ENCODE data around the gene ZYG11B.
"Not testable (repeated sequence)": the region's sequence is repeated elsewhere in the genome, so short reads cannot be mapped to it uniquely, and the experiment has no call there.

The ZYG11B gene

DNA sequence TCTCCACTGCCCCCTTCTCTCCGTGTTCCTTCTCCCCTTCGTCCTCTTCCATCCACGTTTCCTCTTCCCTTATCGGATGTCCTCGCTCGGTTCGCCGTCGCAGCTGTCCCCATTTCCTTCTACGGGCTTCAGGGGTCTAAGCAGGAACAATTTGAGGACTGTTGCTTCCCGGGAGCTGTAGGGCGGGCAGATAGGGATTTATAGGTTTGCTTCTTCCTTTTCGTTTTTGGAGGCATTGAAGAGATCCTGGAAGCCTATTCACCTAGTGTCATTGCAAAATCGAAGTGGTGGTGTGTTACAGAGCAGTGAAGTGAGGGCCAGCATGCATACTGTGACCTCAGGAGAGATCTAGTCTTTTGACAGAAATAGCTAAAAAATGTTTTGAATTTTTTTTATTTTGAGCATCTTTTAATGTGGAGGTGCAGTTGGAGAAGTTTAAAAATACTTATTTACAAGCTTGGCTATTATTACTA is 897 bp downstream of the ZYG11B start:
- no peaks in the 10 kb centered on the region for H3K36me3 ChIP-seq (replicated peaks)
- in situ Hi-C loops (cut with MboI; ENCODE audit: low sequenced_read_pairs) = no loop called here
- H3K27me3 ChIP-seq (ENCODE audit: low read depth) = no peaks in the 10 kb centered on the region
- peak; percentile 30 to 40 for DNase-seq (ENCODE audit: low spot score in 2 of 2)
- peak overlapping the region; percentile 56 for H3K4me3 ChIP-seq
- no peaks in the 10 kb centered on the region for H3K9me3 ChIP-seq
- H3K4me1 ChIP-seq = peaks cover 22% of the 10 kb centered on the region

DNA sequence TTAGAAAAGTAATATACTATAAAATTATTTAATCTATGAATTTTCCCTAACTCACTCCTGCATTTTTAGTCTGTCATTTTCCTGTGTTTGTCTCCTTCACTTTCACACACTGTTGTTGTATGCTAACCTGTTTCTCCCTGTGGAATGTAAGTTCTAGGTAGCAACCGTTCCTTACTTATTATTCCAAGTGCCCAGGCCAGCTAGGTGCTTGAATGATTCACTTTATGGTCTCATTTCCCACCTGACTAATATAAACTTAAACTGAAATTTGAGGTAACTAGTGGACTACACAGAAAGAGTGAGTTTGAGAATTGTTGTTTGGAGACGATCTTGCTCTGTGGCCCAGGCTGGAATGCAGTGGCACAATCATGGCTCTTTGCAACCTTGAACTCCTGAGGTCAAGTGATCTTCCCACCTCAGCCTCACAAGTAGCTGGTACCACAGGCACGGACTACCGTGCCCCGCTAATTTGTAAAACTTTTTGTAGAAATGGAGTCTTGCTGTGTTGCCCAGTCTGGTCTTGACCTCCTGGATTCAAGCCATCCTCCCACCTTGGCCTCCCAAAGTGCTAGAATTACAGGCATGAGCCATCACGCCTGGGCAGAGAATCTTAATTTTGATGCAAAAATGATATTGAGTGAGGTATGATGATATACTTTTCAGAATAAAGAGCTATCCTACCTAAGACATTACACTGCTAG is 1.9 kb downstream of the ZYG11B start:
- no peak overlapping the region for H3K4me3 ChIP-seq
- H3K9me3 ChIP-seq = no peaks in the 10 kb centered on the region
- in situ Hi-C loops (cut with MboI; ENCODE audit: low sequenced_read_pairs) = no loop called here
- no peaks in the 10 kb centered on the region for H3K27me3 ChIP-seq (ENCODE audit: low read depth)
- no peak for DNase-seq (ENCODE audit: low spot score in 2 of 2)
- no peaks in the 10 kb centered on the region for H3K36me3 ChIP-seq (replicated peaks)
- peaks cover 22% of the 10 kb centered on the region for H3K4me1 ChIP-seq

DNA sequence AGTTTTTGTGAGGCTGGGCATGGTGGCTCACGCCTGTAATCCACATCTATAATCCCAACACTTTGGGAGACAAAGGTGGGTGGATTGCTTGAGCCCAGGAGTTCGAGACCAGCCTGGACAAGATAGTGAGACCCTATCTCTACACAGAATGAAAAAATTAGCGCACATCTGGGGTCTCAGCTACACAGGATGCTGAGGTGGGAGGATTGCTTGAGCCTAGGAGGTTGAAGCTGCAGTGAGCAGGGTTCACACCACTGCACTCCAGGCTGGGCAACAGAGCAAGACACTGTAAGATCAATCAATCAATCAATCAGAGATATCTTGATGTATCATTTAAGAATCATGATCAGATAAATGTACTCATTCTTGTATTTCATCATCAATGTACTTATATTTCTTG is 7.1 kb downstream of the ZYG11B start:
- no peak overlapping the region for H3K4me3 ChIP-seq
- no peak for DNase-seq (ENCODE audit: low spot score in 2 of 2)
- in situ Hi-C loops (cut with MboI; ENCODE audit: low sequenced_read_pairs) = no loop called here
- no peaks in the 10 kb centered on the region for H3K36me3 ChIP-seq (replicated peaks)
- no peaks in the 10 kb centered on the region for H3K27me3 ChIP-seq (ENCODE audit: low read depth)
- H3K4me1 ChIP-seq = peaks cover 20% of the 10 kb centered on the region
- no peaks in the 10 kb centered on the region for H3K9me3 ChIP-seq

DNA sequence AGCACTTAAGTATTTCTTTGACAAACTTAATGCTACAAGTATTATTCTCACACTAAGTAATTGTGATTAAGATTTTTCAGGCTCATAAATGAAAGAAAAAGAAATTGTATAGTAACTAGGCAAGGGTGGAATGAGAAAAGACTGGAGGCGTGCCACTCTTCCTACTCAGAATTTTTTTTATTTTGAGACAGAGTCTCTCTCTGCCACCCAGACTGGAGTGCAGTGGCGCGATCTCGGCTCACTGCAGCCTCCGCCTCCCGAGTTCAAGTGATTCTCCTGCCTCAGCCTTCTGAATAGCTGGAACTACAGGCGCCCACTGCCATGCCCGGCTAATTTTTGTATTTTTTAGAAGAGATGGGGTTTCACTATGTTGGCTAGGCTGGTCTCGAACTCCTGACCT is 9.1 kb downstream of the ZYG11B start:
- H3K9me3 ChIP-seq; H3K27me3 ChIP-seq (ENCODE audit: low read depth); in situ Hi-C loops (cut with MboI; ENCODE audit: low sequenced_read_pairs); H3K36me3 ChIP-seq (replicated peaks); H3K4me3 ChIP-seq: not testable (repeated sequence)
- H3K4me1 ChIP-seq = peaks cover 11% of the 10 kb centered on the region
- peak; percentile 56 to 83 for DNase-seq (ENCODE audit: low spot score in 2 of 2)

DNA sequence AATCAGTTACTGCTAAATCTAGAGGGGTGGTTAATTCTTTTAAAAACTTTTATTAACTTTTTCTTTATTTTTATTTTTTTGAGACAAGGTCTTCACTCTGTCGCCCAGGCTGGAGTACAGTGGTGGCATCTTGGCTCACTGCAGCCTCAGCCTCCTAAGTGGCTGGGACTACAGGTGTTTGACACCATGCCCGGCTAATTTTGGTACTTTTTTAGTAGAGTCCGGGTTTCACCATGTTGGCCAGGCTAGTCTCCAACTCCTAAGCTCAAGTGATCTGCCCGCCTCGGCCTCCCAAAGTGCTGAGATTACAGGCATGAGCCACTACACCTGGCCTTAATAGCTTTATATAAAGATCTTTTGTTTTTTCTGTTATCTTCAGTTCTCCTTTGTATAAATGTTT is 11.9 kb downstream of the ZYG11B start:
- in situ Hi-C loops (cut with MboI; ENCODE audit: low sequenced_read_pairs) = no loop called here
- no peak for DNase-seq (ENCODE audit: low spot score in 2 of 2)
- Histone ChIP-seq H3K27me3 (ENCODE audit: low read depth) (no peaks in the 10 kb centered on the region), H3K36me3 (replicated peaks) (no peaks in the 10 kb centered on the region), H3K9me3 (0 out of 2 replicates have a peak, but pooled peaks cover 6% of the 10 kb centered on the region), H3K4me3 (no peak overlapping the region), H3K4me1 (peaks cover 11% of the 10 kb centered on the region)

DNA sequence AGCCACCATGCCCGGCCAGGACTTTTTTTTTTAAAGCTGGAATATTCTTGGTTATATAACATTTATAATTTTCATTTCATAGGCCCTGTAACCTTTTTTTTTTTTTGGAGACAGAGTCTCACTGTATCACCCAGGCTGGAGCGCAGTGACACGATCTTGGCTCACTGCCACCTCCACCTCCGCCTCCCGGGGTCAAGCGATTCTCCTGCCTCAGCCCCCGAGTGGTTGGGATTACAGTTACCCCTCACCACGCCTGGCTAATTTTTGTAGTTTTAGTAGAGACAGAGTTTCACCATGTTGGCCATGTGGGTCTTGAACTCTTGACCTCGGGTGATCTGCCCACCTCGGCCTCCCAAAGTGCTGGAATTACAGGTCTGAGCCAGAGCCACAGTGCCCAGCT is 12.6 kb downstream of the ZYG11B start:
- in situ Hi-C loops (cut with MboI; ENCODE audit: low sequenced_read_pairs) = no loop called here
- Histone ChIP-seq H3K27me3 (ENCODE audit: low read depth) (no peaks in the 10 kb centered on the region), H3K9me3 (0 out of 2 replicates have a peak, but pooled peaks cover 6% of the 10 kb centered on the region), H3K4me1 (peaks cover 11% of the 10 kb centered on the region), H3K4me3 (no peak overlapping the region), H3K36me3 (replicated peaks) (no peaks in the 10 kb centered on the region)
- DNase-seq (ENCODE audit: low spot score in 2 of 2) = no peak

DNA sequence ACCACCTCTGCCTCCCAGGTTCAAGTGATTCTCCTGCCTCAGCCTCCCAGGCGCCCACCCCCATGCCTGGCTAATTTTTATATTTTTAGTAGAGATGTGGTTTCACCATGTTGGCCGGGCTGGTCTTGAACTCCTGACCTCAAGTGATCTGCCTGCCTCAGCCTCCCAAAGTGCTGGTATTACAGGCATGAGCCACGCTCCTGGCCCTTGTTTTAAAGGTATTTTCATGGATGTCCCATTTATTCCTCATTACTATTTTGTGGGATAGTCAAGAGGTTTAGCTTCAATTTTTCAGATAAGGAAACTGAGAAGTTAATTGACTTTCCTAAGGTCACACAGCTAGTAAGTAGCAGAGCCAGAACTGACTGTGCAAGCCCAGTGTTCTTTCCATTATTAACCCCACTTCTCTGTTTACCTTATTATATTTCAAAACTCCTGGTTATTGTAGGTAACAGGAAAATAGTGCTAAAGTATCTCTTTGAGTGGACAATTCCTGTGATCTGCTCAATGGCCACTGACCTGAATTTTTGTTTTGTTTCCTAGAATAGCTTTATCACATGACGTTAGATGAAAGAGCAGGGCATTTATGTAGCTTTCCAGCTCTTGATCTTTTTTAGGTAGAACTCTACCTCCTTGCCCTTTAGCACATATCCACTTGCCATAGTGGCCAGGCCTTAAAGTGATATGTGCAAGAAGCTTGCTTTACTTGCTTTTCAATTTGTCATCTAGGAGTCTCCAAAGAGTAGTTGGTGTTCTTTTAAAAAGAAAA is 13.6 kb downstream of the ZYG11B start:
- H3K9me3 ChIP-seq = 0 out of 2 replicates have a peak, but pooled peaks cover 6% of the 10 kb centered on the region
- in situ Hi-C loops (cut with MboI; ENCODE audit: low sequenced_read_pairs) = no loop called here
- peaks cover 9% of the 10 kb centered on the region for H3K4me1 ChIP-seq
- no peaks in the 10 kb centered on the region for H3K36me3 ChIP-seq (replicated peaks)
- no peaks in the 10 kb centered on the region for H3K27me3 ChIP-seq (ENCODE audit: low read depth)
- DNase-seq (ENCODE audit: low spot score in 2 of 2) = no peak
- H3K4me3 ChIP-seq = no peak overlapping the region

DNA sequence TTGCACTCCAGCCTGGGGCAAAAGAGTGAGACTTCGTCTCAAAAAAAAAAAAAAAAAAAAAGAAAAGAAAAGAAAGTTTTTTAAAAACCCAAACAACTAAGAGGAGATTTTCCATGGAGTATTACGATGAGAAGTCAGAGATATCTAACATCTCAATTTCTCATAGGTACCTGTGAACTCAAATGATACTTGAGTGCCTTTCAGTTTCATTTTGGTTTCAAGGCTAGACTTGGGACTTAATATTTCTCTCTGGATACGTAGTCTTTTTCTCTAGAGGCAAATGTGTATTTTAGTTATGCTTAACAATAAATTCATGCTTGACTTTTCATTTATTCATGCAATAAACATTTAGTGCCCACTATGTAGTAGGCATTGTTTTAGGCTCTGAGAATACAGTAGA is 15.0 kb downstream of the ZYG11B start:
- H3K4me1 ChIP-seq = no peaks in the 10 kb centered on the region; the same call in 1 of the 2 replicates
- H3K4me3 ChIP-seq = no peak overlapping the region
- no peak for DNase-seq (ENCODE audit: low spot score in 2 of 2)
- H3K27me3 ChIP-seq (ENCODE audit: low read depth) = no peaks in the 10 kb centered on the region
- no peaks in the 10 kb centered on the region for H3K36me3 ChIP-seq (replicated peaks)
- 0 out of 2 replicates have a peak, but pooled peaks cover 6% of the 10 kb centered on the region for H3K9me3 ChIP-seq
- in situ Hi-C loops (cut with MboI; ENCODE audit: low sequenced_read_pairs) = no loop called here

DNA sequence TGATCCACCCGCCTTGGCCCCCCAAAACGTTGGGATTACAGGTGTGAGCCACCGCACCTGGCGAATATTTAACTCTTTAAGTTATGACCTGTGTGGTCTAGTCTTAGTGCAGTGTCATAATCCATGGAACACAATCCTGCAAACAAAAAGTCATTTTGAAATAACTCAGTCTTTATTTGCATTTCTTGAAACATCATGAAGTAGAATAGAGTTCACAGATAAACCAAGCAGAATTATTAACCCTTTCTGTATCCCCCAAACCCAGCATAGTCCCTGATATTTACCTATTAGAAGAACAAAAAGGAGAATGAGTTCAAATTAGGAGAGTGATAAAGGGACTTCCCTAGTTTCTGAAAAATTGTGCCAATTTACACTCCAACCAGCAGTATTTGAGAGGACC is 19.9 kb downstream of the ZYG11B start:
- Histone ChIP-seq H3K4me1 (no peaks in the 10 kb centered on the region; the same call in 1 of the 2 replicates), H3K36me3 (replicated peaks) (no peaks in the 10 kb centered on the region), H3K27me3 (ENCODE audit: low read depth) (no peaks in the 10 kb centered on the region), H3K4me3 (no peak overlapping the region), H3K9me3 (0 out of 2 replicates have a peak, but pooled peaks cover 6% of the 10 kb centered on the region)
- in situ Hi-C loops (cut with MboI; ENCODE audit: low sequenced_read_pairs) = no loop called here
- no peak for DNase-seq (ENCODE audit: low spot score in 2 of 2)

DNA sequence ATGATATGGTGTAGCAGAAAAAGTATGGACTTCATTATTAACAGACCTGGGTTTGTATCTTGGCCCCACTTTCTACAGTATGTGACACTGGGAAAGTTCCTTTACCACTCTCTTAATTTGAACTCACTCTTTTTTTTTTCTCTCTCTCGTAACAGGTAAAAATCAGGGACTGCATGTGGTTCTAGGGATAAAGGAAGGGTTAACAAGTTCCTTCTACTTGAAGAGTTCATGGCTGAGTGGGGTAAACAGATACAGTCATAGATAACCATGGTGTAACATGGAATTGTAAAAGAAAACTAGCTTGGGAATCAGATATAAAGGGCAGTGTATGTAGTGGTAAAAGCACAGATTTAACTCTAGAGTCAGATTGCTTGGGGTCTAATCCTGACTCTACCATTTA is 21.2 kb downstream of the ZYG11B start:
- Histone ChIP-seq H3K4me1 (peaks cover 5% of the 10 kb centered on the region), H3K36me3 (replicated peaks) (no peaks in the 10 kb centered on the region), H3K27me3 (ENCODE audit: low read depth) (no peaks in the 10 kb centered on the region), H3K4me3 (no peak overlapping the region), H3K9me3 (no peaks in the 10 kb centered on the region)
- in situ Hi-C loops (cut with MboI; ENCODE audit: low sequenced_read_pairs) = no loop called here
- DNase-seq (ENCODE audit: low spot score in 2 of 2) = no peak

DNA sequence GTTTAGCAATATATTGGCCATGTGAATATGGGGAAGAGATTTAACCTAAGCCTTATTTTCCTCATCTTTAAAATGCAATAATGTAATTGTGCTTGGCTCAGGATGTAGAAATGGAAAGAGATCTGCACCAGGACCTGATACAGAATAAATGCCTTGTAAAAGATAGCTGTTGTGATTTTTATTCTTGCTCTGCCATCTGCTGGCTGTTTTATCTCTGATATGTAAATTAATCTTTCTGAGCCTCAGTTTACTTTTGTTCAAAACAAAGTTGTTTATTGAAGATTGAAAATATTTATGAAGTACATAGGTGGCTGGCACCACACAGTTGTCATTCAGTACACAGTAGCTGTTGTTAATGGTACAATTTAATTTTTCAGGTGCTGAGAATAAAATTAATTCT is 21.9 kb downstream of the ZYG11B start:
- Histone ChIP-seq H3K4me3 (no peak overlapping the region), H3K36me3 (replicated peaks) (no peaks in the 10 kb centered on the region), H3K4me1 (peaks cover 5% of the 10 kb centered on the region), H3K9me3 (no peaks in the 10 kb centered on the region), H3K27me3 (ENCODE audit: low read depth) (no peaks in the 10 kb centered on the region)
- DNase-seq (ENCODE audit: low spot score in 2 of 2) = no peak
- in situ Hi-C loops (cut with MboI; ENCODE audit: low sequenced_read_pairs) = no loop called here

DNA sequence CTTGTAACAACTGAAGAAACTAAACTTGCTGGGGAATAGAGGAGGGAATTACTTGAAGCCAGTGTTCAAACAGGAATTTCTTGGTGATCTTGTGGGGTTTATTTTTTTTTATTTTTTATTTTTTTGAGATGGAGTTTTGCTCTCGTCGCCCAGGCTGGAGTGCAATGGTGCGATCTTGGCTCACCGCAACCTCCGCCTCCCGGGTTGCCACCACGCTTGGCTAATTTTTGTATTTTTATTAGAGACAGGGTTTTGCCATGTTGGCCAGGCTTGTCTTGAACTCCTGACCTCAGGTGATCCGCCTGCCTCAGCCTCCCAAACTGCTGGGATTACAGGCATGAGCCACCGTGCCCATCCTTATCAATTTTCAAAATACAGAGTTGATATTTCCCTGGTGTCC is 23.2 kb downstream of the ZYG11B start:
- in situ Hi-C loops (cut with MboI; ENCODE audit: low sequenced_read_pairs) = not testable (repeated sequence)

DNA sequence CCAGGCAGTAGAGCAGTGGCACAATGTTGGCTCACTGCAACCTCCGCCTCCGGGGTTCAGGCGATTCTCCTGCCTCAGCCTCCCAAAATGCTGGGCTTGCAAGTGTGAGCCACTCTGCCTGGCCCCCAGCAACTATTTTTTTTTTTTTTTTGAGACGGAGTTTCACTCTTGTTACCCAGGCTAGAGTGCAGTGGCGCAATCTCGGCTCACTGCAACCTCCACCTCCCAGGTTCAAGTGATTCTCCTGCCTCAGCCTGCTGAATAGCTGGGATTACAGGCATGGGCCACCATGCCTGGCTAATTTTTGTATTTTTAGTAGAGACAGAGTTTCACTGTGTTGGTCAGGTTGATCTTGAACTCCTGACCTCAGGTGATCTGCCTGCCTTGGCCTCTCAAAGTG is 23.9 kb downstream of the ZYG11B start:
- DNase-seq (ENCODE audit: low spot score in 2 of 2); H3K36me3 ChIP-seq (replicated peaks); H3K27me3 ChIP-seq (ENCODE audit: low read depth); H3K9me3 ChIP-seq; H3K4me3 ChIP-seq; H3K4me1 ChIP-seq; in situ Hi-C loops (cut with MboI; ENCODE audit: low sequenced_read_pairs): not testable (repeated sequence)

More for the DNA sequence above, 23.2 kb downstream of the ZYG11B start:
- DNase-seq (ENCODE audit: low spot score in 2 of 2); H3K9me3 ChIP-seq; H3K27me3 ChIP-seq (ENCODE audit: low read depth); H3K4me3 ChIP-seq; H3K4me1 ChIP-seq; H3K36me3 ChIP-seq (replicated peaks): not testable (repeated sequence)
